T-helper 1 cell (primary cell): ENCODE data around the gene CPZ.
"Not testable (repeated sequence)": the region's sequence is repeated elsewhere in the genome, so short reads cannot be mapped to it uniquely, and the experiment has no call there.

Source experiments
- DNase-seq, 5 donors: peaks; one replicate each; pipeline ENCODE4 v3.0.0-alpha.2; 2012 to 2020

The CPZ gene

DNA sequence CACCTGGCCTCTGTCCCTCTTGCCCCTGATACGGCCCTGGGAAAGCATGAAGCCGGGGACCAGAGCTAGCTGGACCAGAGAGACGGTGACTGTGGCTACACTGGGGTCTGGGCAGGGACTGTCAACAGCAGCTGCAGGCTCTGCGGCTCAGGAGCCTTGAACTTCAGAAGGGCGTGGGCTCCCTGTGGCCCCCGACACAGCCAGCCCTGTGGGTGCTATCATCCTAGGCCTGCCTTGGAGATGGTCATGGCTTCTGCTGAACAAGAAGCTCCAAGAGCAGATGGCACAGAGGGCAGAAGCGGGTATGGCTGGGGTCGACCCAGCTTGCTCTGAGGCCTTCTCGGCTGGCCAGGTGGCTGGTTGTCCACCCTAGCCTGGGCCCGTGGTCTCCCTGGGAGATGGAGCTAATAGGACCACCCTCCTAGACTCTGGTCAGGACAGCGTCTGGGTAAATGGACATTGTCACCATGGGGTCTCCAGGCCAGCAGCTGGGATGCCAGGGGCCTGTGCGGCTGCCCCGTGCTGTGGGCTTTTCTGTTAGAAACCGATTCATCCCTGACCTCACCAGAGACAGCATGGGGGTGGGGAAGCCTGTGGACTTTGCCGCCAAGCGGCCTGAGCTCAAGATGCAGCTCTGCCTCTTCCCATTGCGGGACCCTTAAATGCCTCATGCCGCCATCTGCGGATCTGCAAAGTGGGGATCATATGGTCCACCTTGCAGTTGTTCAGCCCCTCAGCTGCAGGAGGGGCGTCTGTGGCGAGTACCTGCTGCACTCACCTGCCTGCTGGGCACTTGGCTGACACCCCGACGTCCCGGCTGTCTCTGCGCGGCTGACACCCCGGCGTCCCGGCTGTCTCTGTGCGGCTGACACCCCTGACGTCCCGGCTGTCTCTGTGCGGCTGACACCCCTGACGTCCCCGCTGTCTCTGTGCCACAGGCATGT is 21.1 kb downstream of the CPZ start:
- DNase-seq, result peak in 1 of 5 donors; percentile 1

- no peak for DNase-seq
Measured at GRCh38 chr4:8614365-8615193, 22.0 kb downstream of the CPZ start.

DNA sequence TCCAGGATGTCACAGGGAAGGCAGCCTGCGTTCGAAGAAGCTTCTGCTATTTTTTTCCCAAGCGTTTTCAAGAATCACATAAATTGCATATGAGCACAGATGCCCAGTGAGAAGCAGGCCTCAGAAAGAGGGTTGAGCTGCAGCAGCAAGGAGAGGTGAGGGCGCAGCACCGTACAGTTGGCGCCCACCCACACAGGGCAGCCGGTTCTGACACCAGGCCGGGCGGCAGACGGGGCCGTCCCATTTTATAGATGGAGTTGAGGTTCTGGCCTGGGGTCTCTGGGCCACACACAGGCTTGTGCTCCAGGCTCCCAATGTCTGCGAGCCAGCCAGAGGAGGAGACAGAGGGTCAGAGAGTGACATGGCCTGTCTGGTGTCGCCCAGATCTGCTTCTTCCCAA is 22.8 kb downstream of the CPZ start:
- DNase-seq, result no peak

DNA sequence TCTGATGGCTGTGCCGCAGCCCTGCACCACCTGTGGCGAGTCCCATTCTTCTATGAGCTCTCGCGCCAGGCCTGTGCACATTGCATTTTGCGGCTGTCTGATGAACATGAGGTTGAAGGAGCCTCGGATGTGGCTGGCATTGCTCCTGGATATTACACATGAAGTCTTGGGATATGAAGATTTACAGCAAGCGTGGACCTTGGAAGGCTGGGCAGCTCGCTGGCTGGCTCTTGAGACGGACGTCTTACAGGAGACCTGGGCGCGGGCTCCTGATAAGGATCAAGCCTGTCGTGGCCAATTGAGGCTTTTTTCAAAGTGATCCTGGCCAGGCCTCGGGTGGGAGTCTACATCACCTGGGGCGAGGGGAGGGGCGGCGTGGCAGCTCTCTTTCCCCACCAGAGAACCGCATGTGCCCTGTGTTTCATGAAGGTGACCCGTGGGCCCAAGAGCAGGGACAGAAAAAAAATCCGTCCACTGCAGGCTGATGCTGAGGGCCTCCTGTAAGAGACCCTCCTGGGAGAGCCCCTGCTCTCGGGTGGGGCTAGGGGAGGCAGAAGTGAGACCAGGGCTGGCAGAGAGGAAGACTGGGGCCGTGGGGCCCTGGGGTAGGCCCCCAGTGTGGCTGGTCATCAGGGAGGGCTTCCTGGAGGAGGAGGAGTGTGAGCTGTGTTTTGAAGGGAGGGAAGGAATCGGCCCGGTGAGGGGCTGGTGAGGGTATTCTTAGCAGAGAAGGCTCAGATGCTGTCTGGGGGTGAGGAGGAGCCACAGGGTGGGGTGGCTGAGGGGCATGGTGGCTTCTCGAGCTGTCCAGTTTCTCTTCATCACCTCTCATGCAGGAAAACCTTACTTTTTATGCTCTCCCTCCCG is 23.6 kb downstream of the CPZ start:
- peak in 1 of 5 donors; percentile 0 for DNase-seq

DNA sequence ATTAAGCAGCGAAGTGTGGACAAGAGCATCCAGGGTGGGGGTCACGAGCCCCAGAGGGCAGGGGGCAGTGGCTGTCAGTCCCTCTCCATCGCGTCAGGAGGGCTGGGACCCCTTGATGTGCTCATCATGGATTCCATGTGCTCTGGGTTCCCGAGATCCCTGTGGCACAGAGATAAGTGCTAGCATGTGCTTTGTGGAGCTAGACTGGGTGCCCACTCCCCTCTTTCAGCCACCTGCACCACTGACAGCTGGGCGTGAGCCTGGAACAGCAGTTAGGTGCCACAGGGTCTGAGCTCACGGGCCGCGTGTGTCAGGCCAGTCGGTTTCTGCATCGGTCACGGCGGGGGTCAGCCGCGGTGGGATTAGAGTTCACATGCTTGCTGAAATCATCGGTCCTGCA is 24.3 kb downstream of the CPZ start:
- no peak for DNase-seq

DNA sequence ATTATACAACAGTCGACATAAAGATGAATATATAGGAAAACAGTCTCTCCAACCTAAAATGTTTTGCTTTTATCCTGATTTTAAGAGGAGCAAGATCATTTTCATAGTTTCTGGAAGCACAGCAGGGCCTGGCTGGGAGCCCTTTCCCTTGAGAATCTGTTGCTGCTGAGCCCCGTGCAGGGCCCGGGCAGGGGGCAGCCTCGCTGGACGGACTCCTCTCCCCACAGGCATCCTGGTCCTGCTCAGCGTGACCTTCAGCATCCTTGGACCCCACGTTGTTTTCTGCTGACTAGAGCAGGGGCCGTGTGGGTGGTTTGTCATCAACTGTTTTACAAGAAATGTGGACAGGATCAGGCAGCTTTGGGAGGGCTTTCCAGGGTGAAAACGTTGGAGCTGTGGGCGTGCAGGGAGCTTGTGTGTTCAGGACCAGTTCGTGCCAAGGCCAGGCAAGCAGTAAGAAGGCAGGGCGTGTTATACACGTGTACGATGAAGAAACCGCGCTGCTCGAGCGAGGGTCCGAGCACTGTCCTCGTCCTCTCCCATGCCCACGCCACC is 25.0 kb downstream of the CPZ start:
- no peak for DNase-seq

DNA sequence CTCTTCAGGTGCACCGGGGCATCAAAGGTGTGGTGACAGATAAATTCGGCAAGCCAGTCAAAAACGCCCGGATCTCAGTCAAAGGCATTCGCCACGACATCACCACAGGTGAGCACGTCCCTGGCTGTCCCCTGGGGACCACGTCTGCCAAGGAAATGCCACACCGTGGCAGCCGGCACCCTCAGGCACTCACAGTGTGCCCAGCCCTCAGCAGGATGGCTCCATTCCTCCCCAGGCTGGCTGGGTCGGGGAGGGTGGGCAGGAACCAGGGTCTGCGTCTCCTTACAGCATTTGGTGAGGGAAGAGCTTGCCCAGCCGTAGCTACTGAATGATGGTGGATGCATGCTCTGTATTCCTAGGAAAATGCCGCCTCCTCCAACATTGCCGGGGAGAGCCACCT is 25.9 kb downstream of the CPZ start:
- no peak for DNase-seq

- no peak for DNase-seq
Measured at GRCh38 chr4:8618961-8619720, 26.6 kb downstream of the CPZ start.

- DNase-seq, result not testable (repeated sequence)
Measured at GRCh38 chr4:8621135-8621534, 28.6 kb downstream of the CPZ start.

GRCh38 chr4:8624601-8625272 is 32.2 kb downstream of the CPZ start:
- DNase-seq, result not testable (repeated sequence)

DNA sequence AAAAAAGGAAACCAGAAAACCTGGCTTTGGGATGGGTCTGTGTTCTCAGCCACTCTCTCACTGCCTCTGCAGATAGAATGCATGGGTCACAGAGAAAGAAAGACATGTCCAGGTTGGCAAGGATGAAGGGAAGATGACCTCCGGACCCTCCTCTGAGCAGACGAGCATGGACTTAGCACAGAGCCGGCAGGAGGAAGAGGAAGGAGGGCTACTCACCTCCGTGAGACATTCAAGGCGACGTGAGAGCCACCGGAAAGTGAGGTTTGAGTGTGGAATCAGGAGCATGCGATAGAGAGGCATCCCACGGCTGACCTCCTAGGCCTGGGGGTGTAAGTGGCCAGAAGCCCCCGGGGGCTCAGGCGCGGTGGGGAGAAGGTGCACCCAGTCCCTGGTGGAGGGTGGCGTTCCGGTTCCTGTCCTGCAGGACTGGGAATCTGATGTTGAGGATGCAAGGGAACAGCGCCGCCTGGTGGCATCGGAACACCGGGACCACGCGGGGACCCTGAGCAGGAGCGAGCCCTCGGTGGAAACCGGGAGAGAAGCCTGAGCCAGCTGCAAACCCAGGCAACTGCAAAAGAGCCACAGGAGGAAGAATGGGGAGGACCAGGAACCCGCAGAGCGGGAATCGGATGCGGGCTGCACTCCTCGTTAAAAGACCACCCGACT is 37.8 kb downstream of the CPZ start:
- DNase-seq, result not testable (repeated sequence)

DNA sequence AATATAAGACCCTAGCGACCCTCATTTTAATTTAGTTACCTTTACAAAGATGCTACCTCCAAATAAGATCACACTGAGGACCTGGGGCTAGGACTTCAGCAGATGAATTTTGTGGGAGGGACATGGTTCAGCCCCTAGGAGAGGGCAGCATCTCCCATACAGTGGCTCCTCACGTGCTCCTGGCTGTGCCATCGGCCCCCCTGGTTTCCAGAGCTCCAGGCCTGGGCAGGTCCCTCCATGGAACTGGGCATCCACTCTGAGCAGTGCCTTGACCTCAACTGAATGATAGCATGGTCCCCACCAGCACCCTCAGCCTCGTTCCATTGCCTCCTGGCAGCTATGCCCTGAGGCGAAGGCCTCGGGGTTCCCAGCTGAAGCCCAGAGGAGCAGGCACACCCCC is 39.3 kb downstream of the CPZ start:
- not testable (repeated sequence) for DNase-seq

- not testable (repeated sequence) for DNase-seq
Measured at GRCh38 chr4:8634773-8635172, 42.2 kb downstream of the CPZ start.

- not testable (repeated sequence) for DNase-seq
Measured at GRCh38 chr4:8635897-8636554, 43.5 kb downstream of the CPZ start.

GRCh38 chr4:8637456-8637984 is 45.0 kb downstream of the CPZ start:
- DNase-seq, result peak in 1 of 5 donors; percentile 2

DNA sequence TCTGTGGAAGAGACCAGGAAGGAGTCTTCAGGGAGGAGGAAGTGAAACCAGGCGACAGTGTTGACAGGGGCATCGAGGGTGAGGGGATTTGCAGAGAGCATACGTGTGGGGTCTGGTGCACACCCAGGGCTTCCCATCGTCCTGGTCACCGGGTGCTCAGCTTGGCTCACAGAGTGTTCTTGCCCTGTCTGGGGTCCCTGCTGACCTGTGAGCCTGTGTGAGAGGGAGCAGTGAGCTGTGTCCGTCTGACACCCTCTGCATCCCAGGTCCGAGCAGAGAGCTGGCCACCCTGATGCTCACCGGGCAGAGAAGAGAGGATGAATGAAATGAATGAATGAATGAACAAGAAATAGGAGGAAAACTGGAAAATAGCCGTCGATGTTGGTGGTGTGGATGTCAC is 46.5 kb downstream of the CPZ start:
- peak in 1 of 5 donors; percentile 3 for DNase-seq

DNA sequence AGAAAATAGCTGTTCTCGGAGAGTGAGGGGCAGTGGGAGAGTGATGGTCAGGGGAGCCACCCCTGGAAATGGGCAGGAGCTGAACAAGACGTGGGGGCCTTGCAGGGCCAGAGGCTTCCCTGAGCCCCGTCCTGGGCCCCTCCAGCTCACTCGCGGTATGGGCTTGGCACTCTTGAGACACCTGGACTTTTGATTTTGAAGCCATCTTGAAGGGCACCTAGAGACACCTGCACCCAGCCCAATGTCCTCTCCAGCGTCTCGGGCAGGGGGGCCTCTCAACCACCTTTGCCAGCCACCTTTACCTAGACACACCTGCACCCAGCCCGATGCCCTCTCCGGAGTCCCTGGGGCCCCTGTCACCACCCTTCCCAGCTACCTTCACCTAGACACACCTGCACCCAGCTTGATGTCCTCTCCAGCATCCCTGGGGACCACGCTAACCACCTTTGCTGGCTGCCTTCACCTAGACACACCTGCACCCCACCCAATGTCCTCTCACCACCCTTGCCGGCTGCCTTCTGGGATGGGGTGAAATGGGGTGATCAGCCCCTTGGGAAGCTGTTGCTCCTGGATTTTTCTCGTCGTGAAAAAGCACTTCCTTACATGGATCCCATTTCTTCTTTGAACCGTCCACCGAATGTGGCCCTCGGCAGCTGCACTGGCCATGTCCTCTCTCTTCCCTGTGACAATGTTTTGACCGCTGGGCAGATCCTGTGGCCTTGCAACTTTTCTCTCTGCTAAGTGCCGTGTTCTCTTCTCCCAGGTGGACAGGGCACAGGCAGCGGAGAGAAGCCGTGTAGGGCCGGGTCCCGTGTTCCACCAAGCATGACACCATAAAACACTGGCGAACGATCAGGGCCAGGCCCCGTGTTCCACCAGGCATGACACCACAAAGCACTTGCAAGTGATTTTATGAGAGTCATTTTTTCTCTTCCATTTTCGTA is 47.5 kb downstream of the CPZ start:
- DNase-seq, result peak in 1 of 5 donors; percentile 4

DNA sequence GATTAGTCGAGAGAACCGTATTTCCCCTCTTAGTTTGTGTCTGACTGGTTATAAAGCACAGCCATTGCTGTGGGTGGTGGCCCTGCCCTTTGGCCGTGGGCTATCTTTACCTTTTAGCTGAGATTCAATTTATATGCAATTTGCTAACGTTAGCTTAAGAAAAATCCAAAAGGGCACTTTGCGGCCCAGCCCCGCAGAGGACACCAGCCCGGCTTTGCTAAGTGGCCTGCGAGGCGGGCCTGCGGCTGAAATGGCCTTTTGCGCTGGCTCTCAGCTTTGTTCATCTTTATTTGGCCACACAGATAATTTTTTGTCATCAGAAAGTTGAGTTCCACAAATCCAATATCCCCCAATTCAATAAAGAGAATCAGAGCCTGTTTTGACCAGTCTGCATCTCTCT is 48.3 kb downstream of the CPZ start:
- no peak for DNase-seq
